H1 (cell line): ENCODE results near the gene HTRA1. TPM values are rescaled to one million over a fixed set of nuclear protein-coding genes. Genes with fewer than 3 reads are reported as not detected.

Source experiments
- CTCF ChIA-PET: fragments of 300-600 bp; sonication (Branson Sonifier 250); formaldehyde crosslinking; loops from one replicate; lab custom pipeline; 2021; ENCODE audit not compliant: partially characterized antibody; lab: Charles Lee
- POLR2A ChIA-PET: fragments of 300-600 bp; sonication (Branson Sonifier 250); formaldehyde crosslinking; loops from one replicate; lab custom pipeline; 2021; ENCODE audit warnings: inconsistent platforms; ENCODE audit not compliant: partially characterized antibody; lab: Charles Lee
- DNase-seq, 2 experiments: peaks; one replicate each; pipeline versions ENCODE4 v3.0.0 to v3.0.0-alpha.2; 2010 to 2022; ENCODE audit warnings: low spot score in 2 of 2, low read depth in 1 of 2, mixed read lengths in 1 of 2
- FAIRE-seq: peaks from 2 replicates; lab custom pipeline; 2011; peaks lifted over from hg19 to GRCh38; lab: Jason Lieb, UNC
- H2AFZ ChIP-seq: 2 replicates; pipeline ENCODE4 v1.8.1; 2012; ENCODE audit warnings: low read length, inconsistent platforms
- H2AK5ac ChIP-seq: 2 replicates; pipeline ENCODE4 v1.6.1; 2013; ENCODE audit warnings: low read depth, low read length
- H2BK120ac ChIP-seq: replicated peaks from 2 replicates; pipeline ENCODE3; 2013; ENCODE audit warnings: low read depth, low read length, inconsistent platforms
- H2BK12ac ChIP-seq: 2 replicates; pipeline ENCODE4 v1.6.1; 2013; ENCODE audit warnings: low read depth, low read length
- H2BK15ac ChIP-seq: 2 replicates; pipeline ENCODE4 v1.6.1; 2013; ENCODE audit warnings: low read length
- H2BK20ac ChIP-seq: 2 replicates; pipeline ENCODE4 v1.6.1; 2013; ENCODE audit warnings: low read length
- H2BK5ac ChIP-seq: 2 replicates; pipeline ENCODE4 v1.6.1; 2013; ENCODE audit warnings: low read depth, low read length
- H3K14ac ChIP-seq: 2 replicates; pipeline ENCODE4 v1.6.1; 2013; ENCODE audit warnings: inconsistent platforms; ENCODE audit not compliant: insufficient read length
- H3K18ac ChIP-seq: 2 replicates; pipeline ENCODE4 v1.6.1; 2013; ENCODE audit warnings: low read length; ENCODE audit errors: extremely low read depth
- H3K23ac ChIP-seq: 2 replicates; pipeline ENCODE4 v1.6.1; 2013; ENCODE audit warnings: inconsistent platforms; ENCODE audit not compliant: insufficient read length
- H3K23me2 ChIP-seq: 2 replicates; pipeline ENCODE4 v1.6.1; 2013; ENCODE audit warnings: low read depth, low read length
- H3K27ac ChIP-seq: 2 replicates; pipeline ENCODE4 v1.6.1; 2011; ENCODE audit warnings: low read depth, low read length, inconsistent platforms
- H3K27me3 ChIP-seq, 4 experiments: replicated peaks in 1 of 4; 1 replicate in 1 of 4; 2 replicates in 3 of 4; pipeline versions ENCODE4 v1.6.1 to v1.8.1; 2011 to 2013; ENCODE audit warnings: low read length in 3 of 4, mild to moderate bottlenecking in 3 of 4, inconsistent platforms in 2 of 4, mixed read lengths in 2 of 4, moderate library complexity in 1 of 4; ENCODE audit not compliant: control insufficient read depth in 3 of 4, insufficient read depth in 3 of 4; ENCODE audit errors: extremely low read depth in 1 of 4
- H3K36me3 ChIP-seq, 4 experiments: 2 replicates each; pipeline versions ENCODE4 v1.6.1 to v1.8.1; 2011 to 2013; ENCODE audit warnings: mild to moderate bottlenecking in 4 of 4, low read length in 3 of 4, moderate library complexity in 2 of 4, control low read depth in 1 of 4, inconsistent platforms in 1 of 4; ENCODE audit not compliant: insufficient read depth in 4 of 4, control insufficient read depth in 2 of 4
- H3K4ac ChIP-seq: replicated peaks from 2 replicates; pipeline ENCODE3; 2013; ENCODE audit warnings: low read length, low read depth, mixed read lengths, inconsistent platforms; ENCODE audit not compliant: insufficient read length
- H3K4me1 ChIP-seq, 4 experiments: replicated peaks in 1 of 4; 1 replicate in 1 of 4; 2 replicates in 3 of 4; pipeline versions ENCODE4 v1.6.1 to v1.8.1; 2011 to 2013; ENCODE audit warnings: low read length in 3 of 4, inconsistent platforms in 2 of 4, mixed read lengths in 1 of 4; ENCODE audit not compliant: insufficient read depth in 4 of 4, control insufficient read depth in 3 of 4
- H3K4me2 ChIP-seq, 2 experiments: 2 replicates each; pipeline versions ENCODE4 v1.6.1 to v1.8.1; 2011 to 2013; ENCODE audit warnings: low read depth in 2 of 2, low read length in 2 of 2, control low read depth in 1 of 2, inconsistent platforms in 1 of 2, mild to moderate bottlenecking in 1 of 2; ENCODE audit not compliant: insufficient read depth in 1 of 2
- H3K4me3 ChIP-seq, 4 experiments: fragments of 200-600, 300-600 bp in 1 of 4; sonication (generic), shearing (Covaris generic), sonication (Bioruptor Twin) in 1 of 4; 2 replicates each; pipeline versions ENCODE4 v1.5.1 to v1.8.1; 2011 to 2016; ENCODE audit warnings: low read length in 4 of 4, low read depth in 3 of 4, control low read depth in 2 of 4, inconsistent platforms in 2 of 4, mild to moderate bottlenecking in 2 of 4, mixed read lengths in 1 of 4, moderate library complexity in 1 of 4; ENCODE audit not compliant: insufficient read depth in 2 of 4; ENCODE audit errors: extremely low read depth in 1 of 4
- H3K56ac ChIP-seq: replicated peaks from 2 replicates; pipeline ENCODE3; 2013; ENCODE audit warnings: low read depth, mild to moderate bottlenecking, mixed read lengths, low read length, inconsistent platforms; ENCODE audit not compliant: insufficient read length
- H3K79me1 ChIP-seq: 2 replicates; pipeline ENCODE4 v1.6.1; 2013; ENCODE audit warnings: low read depth, low read length, control low read depth
- H3K79me2 ChIP-seq, 2 experiments: 2 replicates each; pipeline versions ENCODE4 v1.6.1 to v1.8.1; 2012 to 2013; ENCODE audit warnings: low read length in 2 of 2, mild to moderate bottlenecking in 2 of 2, inconsistent platforms in 1 of 2; ENCODE audit not compliant: insufficient read depth in 2 of 2, control insufficient read depth in 1 of 2
- H3K9ac ChIP-seq, 4 experiments: replicated peaks in 1 of 4; 1 replicate in 1 of 4; 2 replicates in 3 of 4; pipeline versions ENCODE4 v1.6.1 to v1.8.1; 2011 to 2013; ENCODE audit warnings: low read depth in 3 of 4, low read length in 3 of 4, control low read depth in 2 of 4, mild to moderate bottlenecking in 2 of 4, moderate library complexity in 2 of 4, inconsistent platforms in 1 of 4; ENCODE audit errors: extremely low read depth in 1 of 4
- H3K9me3 ChIP-seq, 2 experiments: 2 replicates each; pipeline versions ENCODE4 v1.6.1 to v1.8.1; 2012 to 2013; ENCODE audit warnings: mild to moderate bottlenecking in 2 of 2, moderate library complexity in 2 of 2, control low read depth in 1 of 2, inconsistent platforms in 1 of 2, low read depth in 1 of 2, low read length in 1 of 2, mixed read lengths in 1 of 2; ENCODE audit not compliant: insufficient read depth in 2 of 2
- H4K20me1 ChIP-seq, 2 experiments: replicated peaks in 1 of 2; 2 replicates each; pipeline versions ENCODE3 to v1.8.1; 2011 to 2013; ENCODE audit warnings: inconsistent platforms in 2 of 2, low read length in 2 of 2, mild to moderate bottlenecking in 1 of 2; ENCODE audit not compliant: insufficient read depth in 2 of 2, control insufficient read depth in 1 of 2
- H4K5ac ChIP-seq: 2 replicates; pipeline ENCODE4 v1.6.1; 2013; ENCODE audit warnings: low read length, low read depth, mixed read lengths, inconsistent platforms; ENCODE audit not compliant: insufficient read length
- H4K8ac ChIP-seq: 2 replicates; pipeline ENCODE4 v1.8.0; 2013; ENCODE audit warnings: mild to moderate bottlenecking, moderate library complexity, low read length, inconsistent platforms; ENCODE audit not compliant: insufficient read depth; ENCODE audit errors: extremely low read depth
- H4K91ac ChIP-seq: replicated peaks from 2 replicates; pipeline ENCODE3; 2013; ENCODE audit warnings: low read length, mixed read lengths, inconsistent platforms; ENCODE audit not compliant: insufficient read length
- KDM4A ChIP-seq: IDR thresholded peaks from one replicate; pipeline ENCODE4 v1.7.1; 2012; ENCODE audit warnings: low read depth, mild to moderate bottlenecking, moderate library complexity, low read length, inconsistent platforms; ENCODE audit not compliant: severe bottlenecking
- RAD21 ChIP-seq, 2 experiments: IDR thresholded peaks in 1 of 2; conservative IDR thresholded peaks in 1 of 2; 2 replicates each; pipeline ENCODE4 v1.6.1; 2011; ENCODE audit warnings: low read depth in 2 of 2, low read length in 2 of 2, improper control_type of control experiment in 1 of 2, inconsistent platforms in 1 of 2, mild to moderate bottlenecking in 1 of 2, moderate library complexity in 1 of 2
- SP2 ChIP-seq: IDR thresholded peaks from 2 replicates; pipeline ENCODE4 v1.6.1; 2012; ENCODE audit warnings: mild to moderate bottlenecking, low read length, inconsistent platforms
- WGBS, 2 experiments: shearing (Covaris generic) in 1 of 2; methylation state at CpG; one replicate each; pipeline versions ENCODE4 v1.1.6 to v1.1.7; 2013 to 2015; ENCODE audit warnings: low lambda C conversion rate in 2 of 2, mixed read lengths in 2 of 2, inconsistent platforms in 1 of 2, low coverage in 1 of 2, missing lambda C conversion rate in 1 of 2; ENCODE audit not compliant: insufficient replicate concordance in 2 of 2, insufficient coverage in 1 of 2, insufficient read length in 1 of 2; ENCODE audit errors: extremely low coverage in 1 of 2, missing lambda C conversion rate in 1 of 2; 5-methylcytosine and 5-hydroxymethylcytosine counted together
- polyA plus RNA-seq, 7 experiments: library from polyadenylated mRNA; depleted of rRNA in 3 of 7; stranded (reverse) in 5 of 7; unstranded in 2 of 7; fragments of >200 nt in 5 of 7; fragments of 200-250 nt in 2 of 7; gene quantifications; 1 replicate in 5 of 7; 2 replicates in 1 of 7; 4 replicates in 1 of 7; pipeline versions ENCODE4 v1.2.1 to v1.2.3, GENCODE V29; 2011 to 2013; ENCODE audit warnings: missing spikeins in 2 of 7, mixed read lengths in 2 of 7
- total RNA-seq: library from RNA; stranded (reverse); fragmentation: NEBNext Ultra II Directional; extraction: Animal tissue kit (Norgen Biotek cat#: 25700); gene quantifications from 2 replicates; pipeline ENCODE4 v1.2.1, GENCODE V29; 2021

HTRA1 gene
- total and polyA plus RNA-seq, 2 of the 8 experiments (the other 6 are each of a cell fraction or from before 2014, with no cell fraction given): 15.8 to 20.1 TPM

GRCh38 chr10:122510736-122511135 lies 49.4 kb downstream of the HTRA1 start:
- no peak overlapping the region for H4K5ac ChIP-seq
- no peak overlapping the region for H3K4me3 ChIP-seq
- CTCF ChIA-PET: interaction anchor here (2.7 kb wide), 1 partner anchor 20 kb away, joined by 6 read pairs; no protein-coding TSS in a partner anchor
- TF ChIP-seq KDM4A (no peak), RAD21 (IDR thresholded peaks at IDR 0.05 in 1 of 2, conservative IDR thresholded peaks at IDR 0.05 in 1 of 2; ENCODE audit: low read depth in 2 of 2, low read length in 2 of 2) (peak; percentile 26 to 28; a peak in 3 of 4 replicates), SP2 (no peak)
- H3K23me2 ChIP-seq: no peaks in the 10 kb centered on the region
- no peak for FAIRE-seq
- no peak overlapping the region for H2BK5ac ChIP-seq
- no peaks in the 10 kb centered on the region for H3K27me3 ChIP-seq
- H3K79me2 ChIP-seq: no peaks in the 10 kb centered on the region
- no peak overlapping the region for H3K18ac ChIP-seq
- no peaks in the 10 kb centered on the region for H3K36me3 ChIP-seq
- no peak overlapping the region for H3K4me2 ChIP-seq
- 88% methylated on average over 3 of the region's 3 CpGs; no CpG with 5 or more reads in 1 of the 2 experiments for WGBS, 2 experiments
- no peaks in the 10 kb centered on the region; a peak in 1 of 7 replicates for H3K4me1 ChIP-seq
- no peak overlapping the region for H2BK15ac ChIP-seq
- no peaks in the 10 kb centered on the region for H3K79me1 ChIP-seq
- H4K91ac ChIP-seq: no peak overlapping the region
- H4K8ac ChIP-seq: peak overlapping the region; percentile 68; the same call in 1 of the 2 replicates
- no peak overlapping the region for H2AK5ac ChIP-seq
- no peaks in the 10 kb centered on the region for H3K9me3 ChIP-seq
- H3K23ac ChIP-seq: no peak overlapping the region
- no peak overlapping the region for H3K9ac ChIP-seq
- no peak overlapping the region for H2AFZ ChIP-seq
- no peak overlapping the region for H2BK120ac ChIP-seq
- H4K20me1 ChIP-seq: no peaks in the 10 kb centered on the region
- H3K4ac ChIP-seq: no peak overlapping the region
- POLR2A ChIA-PET: no interaction called here
- H3K56ac ChIP-seq: no peak overlapping the region
- H3K14ac ChIP-seq: no peak overlapping the region
- no peak overlapping the region for H2BK20ac ChIP-seq
- no peak overlapping the region for H2BK12ac ChIP-seq
- no peak for DNase-seq
- no peak overlapping the region for H3K27ac ChIP-seq
